ENCODE measurements around the gene FGD2.

Gene FGD2

DNA sequence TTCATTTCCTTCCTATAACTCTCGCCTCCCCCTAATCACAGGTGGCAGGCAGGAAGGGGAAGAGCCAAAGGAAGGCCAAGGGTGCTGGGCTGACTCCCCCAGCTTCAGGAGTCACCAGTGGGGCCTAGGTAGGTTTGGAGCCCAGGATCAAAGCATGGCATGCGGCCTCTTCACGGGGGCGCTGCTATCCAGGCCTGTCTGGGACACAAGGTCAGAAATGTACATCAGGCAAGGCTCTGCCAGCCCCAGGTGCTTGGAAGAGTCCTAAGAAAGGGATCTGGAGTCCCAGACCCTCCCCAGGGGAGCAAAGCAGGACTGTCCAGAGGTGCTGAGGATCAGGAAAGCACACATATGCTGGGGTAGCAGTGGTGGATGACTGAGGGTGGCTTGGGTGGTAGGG, 40.5 kb upstream of the FGD2 start:
- H3K27me3 ChIP-seq (ENCODE audit: insufficient read depth, low read depth, severe bottlenecking): no peaks in the 10 kb centered on the region
- TF ChIP-seq, protein P1, sequence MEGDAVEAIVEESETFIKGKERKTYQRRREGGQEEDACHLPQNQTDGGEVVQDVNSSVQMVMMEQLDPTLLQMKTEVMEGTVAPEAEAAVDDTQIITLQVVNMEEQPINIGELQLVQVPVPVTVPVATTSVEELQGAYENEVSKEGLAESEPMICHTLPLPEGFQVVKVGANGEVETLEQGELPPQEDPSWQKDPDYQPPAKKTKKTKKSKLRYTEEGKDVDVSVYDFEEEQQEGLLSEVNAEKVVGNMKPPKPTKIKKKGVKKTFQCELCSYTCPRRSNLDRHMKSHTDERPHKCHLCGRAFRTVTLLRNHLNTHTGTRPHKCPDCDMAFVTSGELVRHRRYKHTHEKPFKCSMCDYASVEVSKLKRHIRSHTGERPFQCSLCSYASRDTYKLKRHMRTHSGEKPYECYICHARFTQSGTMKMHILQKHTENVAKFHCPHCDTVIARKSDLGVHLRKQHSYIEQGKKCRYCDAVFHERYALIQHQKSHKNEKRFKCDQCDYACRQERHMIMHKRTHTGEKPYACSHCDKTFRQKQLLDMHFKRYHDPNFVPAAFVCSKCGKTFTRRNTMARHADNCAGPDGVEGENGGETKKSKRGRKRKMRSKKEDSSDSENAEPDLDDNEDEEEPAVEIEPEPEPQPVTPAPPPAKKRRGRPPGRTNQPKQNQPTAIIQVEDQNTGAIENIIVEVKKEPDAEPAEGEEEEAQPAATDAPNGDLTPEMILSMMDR (IDR thresholded peaks at IDR 0.05; ENCODE audit: low read depth, low read length): no peak
- H3K27ac ChIP-seq: no peak overlapping the region

DNA sequence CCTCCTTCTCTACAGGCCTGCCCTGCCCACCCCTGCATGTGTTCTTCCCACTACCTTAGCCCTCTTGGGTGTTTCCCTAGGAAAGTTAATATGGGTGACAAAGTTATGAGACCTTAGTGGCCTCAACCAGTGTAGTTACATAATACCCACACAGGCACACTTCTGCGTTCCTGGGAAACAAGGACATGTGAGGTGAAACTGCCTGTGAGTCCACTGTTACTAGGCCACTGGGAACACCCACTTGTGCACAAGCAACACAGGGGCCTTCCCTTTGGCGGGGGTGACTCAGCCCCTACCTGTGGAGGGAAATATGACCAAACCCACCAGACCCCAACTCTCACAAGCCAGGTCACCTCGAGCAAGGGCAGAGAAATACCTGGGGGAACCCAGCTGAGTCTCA, 38.2 kb upstream of the FGD2 start:
- Histone ChIP-seq H3K27me3 (ENCODE audit: insufficient read depth, low read depth, severe bottlenecking) (no peaks in the 10 kb centered on the region), H3K36me3 (peaks cover 60% of the 10 kb centered on the region), H3K9me3 (ENCODE audit: severe bottlenecking) (no peaks in the 10 kb centered on the region), H3K27ac (no peak overlapping the region), H3K4me3 (ENCODE audit: low read depth, low read length) (no peak overlapping the region)
- DNase-seq: no peak
- TF ChIP-seq, protein P1 (IDR thresholded peaks at IDR 0.05; ENCODE audit: low read depth, low read length): no peak

More for the DNA sequence above, 40.5 kb upstream of the FGD2 start:
- no peak for DNase-seq
- H3K9me3 ChIP-seq (ENCODE audit: severe bottlenecking): no peaks in the 10 kb centered on the region
- H3K4me3 ChIP-seq (ENCODE audit: low read depth, low read length): no peak overlapping the region
- peaks cover 36% of the 10 kb centered on the region for H3K36me3 ChIP-seq

DNA sequence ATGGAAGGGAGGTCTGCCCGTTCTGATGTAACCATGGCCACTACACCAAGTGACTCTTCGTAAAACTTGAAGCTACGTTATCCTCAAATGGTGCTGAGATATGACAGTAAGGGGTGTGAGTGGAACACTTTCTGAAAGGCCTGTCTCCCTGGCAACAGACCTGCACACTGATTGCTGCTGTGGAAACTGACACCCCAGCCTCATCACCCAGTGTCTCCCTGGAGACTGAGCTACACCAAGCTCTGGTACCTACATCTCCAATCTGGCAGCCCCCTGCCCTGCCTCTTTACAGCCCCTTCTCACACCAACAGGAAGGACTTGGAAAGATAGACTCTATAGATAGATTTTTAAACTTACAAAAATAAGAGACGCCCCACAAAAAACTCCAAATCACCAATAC, 37.7 kb upstream of the FGD2 start:
- TF ChIP-seq, protein P1 (IDR thresholded peaks at IDR 0.05; ENCODE audit: low read depth, low read length): no peak
- Histone ChIP-seq H3K9me3 (ENCODE audit: severe bottlenecking) (no peaks in the 10 kb centered on the region), H3K27ac (no peak overlapping the region), H3K4me3 (ENCODE audit: low read depth, low read length) (no peak overlapping the region), H3K36me3 (peaks cover 65% of the 10 kb centered on the region), H3K27me3 (ENCODE audit: insufficient read depth, low read depth, severe bottlenecking) (no peaks in the 10 kb centered on the region)
- no peak for DNase-seq

DNA sequence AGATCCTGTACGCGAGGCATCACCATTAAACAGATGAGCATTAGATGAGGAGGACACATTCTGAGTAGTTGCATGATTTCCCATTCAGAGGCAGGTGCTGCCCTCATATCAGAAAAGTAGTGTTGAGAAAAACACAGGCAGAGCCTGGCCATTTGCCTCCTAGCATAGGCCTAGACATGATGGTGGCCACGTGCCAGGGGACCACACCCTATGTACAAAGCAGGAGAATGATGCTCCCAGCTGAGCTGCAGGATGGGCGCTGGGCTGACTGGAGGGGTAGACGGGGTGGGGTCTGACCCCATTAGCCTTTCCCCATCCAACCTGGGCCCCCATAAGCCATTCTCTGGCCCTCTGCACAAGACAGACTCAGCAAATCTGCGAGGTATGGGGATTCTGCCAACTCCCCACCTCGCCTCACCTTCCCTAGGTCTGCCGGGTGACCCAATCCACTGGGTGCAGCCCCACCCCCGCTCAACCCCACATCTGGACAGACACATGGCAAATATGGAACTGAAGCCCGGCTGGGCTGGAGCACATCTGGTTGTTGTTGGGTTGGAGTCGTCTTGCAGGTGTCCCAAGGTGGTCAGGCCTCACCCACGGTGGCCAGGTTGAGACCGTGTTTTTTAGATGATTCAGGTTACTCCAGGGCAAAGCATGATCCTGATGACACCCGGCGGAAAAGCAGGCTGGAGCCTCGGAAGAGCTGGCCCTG, 37.0 kb upstream of the FGD2 start:
- Histone ChIP-seq H3K9me3 (ENCODE audit: severe bottlenecking) (no peaks in the 10 kb centered on the region), H3K27me3 (ENCODE audit: insufficient read depth, low read depth, severe bottlenecking) (no peaks in the 10 kb centered on the region), H3K4me3 (ENCODE audit: low read depth, low read length) (no peak overlapping the region), H3K36me3 (peaks cover 71% of the 10 kb centered on the region), H3K27ac (no peak overlapping the region)
- DNase-seq: no peak
- TF ChIP-seq, protein P1 (IDR thresholded peaks at IDR 0.05; ENCODE audit: low read depth, low read length): no peak

DNA sequence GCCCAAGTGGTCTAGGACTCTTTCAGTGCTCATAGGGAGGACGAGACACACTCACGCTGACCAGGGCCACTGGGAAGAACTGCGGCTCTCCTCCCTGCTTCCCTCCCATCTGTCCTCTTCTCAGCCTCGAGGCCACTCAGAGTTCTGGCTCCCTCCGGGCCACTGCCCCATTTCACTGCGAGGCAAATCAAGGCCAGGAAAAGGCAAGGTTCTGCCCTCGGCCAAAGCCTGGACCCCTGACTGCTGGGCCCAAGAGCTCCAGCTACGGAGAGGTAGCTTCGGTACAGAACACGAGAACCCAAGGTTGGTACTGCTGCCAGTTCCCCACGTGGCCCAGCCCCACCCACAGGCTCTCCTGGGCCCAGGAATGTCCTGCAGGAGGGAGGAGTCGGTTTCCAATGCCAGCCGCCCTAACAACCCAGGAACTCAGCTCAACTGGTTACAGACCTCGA, 36.2 kb upstream of the FGD2 start:
- TF ChIP-seq, protein P1 (IDR thresholded peaks at IDR 0.05; ENCODE audit: low read depth, low read length): no peak
- Histone ChIP-seq H3K36me3 (peaks cover 80% of the 10 kb centered on the region), H3K27me3 (ENCODE audit: insufficient read depth, low read depth, severe bottlenecking) (no peaks in the 10 kb centered on the region), H3K9me3 (ENCODE audit: severe bottlenecking) (no peaks in the 10 kb centered on the region), H3K27ac (no peak overlapping the region), H3K4me3 (ENCODE audit: low read depth, low read length) (no peak overlapping the region)
- DNase-seq: no peak
